DOHH2 (cell line): ENCODE results near the gene KIF9.

ENCODE experiments used
- EZH2phosphoT487 ChIP-seq: fragments of 200-600 bp; sonication (generic); IDR thresholded peaks from 2 replicates; pipeline ENCODE4 v1.6.1; 2017; ENCODE audit warnings: borderline replicate concordance, mild to moderate bottlenecking, antibody characterized with exemption, low read length, moderate library complexity, mixed read lengths
- TF ChIP-seq, protein P1 (sequence below): fragments of 200-600 bp; sonication (generic); IDR thresholded peaks from one replicate; pipeline ENCODE4 v1.5.1; 2014; ENCODE audit warnings: antibody characterized with exemption, mild to moderate bottlenecking, low read depth, low read length; ENCODE audit not compliant: poor library complexity, severe bottlenecking

DNA sequence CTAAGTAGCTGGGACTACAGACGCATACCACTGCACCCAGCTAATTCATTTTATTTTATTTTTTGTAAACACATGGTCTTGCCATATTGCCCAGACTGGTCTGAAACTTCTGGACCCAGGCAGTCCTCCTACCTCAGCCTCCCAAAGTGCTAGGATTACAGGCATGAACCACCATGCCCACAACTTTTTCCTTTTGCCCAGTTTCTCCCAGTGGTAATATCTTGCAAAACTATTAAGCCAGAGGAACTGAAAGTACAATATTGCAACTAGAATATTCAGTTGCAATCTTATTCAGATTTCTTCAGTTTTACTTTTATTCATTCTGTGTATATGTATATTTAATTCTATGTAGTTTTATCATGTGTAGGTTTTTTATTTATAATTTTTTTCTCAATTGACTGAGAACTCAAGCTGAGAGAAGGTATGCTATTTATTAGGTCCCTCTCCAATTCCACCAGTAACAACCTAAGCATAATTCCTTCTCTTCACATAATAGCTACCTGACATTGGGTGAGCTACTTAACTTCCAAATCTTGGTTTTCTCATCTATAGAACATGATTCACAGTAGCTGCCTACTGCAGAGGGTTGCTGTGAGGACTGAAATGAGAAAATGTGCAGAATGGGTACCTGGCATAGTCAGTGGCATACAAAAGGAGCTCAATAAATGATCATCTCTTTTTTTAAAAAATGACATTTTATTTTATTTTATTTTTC lies 30.9 kb upstream of the KIF9 start:
- TF ChIP-seq EZH2phosphoT487: no peak
- TF ChIP-seq, protein P1, sequence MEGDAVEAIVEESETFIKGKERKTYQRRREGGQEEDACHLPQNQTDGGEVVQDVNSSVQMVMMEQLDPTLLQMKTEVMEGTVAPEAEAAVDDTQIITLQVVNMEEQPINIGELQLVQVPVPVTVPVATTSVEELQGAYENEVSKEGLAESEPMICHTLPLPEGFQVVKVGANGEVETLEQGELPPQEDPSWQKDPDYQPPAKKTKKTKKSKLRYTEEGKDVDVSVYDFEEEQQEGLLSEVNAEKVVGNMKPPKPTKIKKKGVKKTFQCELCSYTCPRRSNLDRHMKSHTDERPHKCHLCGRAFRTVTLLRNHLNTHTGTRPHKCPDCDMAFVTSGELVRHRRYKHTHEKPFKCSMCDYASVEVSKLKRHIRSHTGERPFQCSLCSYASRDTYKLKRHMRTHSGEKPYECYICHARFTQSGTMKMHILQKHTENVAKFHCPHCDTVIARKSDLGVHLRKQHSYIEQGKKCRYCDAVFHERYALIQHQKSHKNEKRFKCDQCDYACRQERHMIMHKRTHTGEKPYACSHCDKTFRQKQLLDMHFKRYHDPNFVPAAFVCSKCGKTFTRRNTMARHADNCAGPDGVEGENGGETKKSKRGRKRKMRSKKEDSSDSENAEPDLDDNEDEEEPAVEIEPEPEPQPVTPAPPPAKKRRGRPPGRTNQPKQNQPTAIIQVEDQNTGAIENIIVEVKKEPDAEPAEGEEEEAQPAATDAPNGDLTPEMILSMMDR: no peak
